Subcutaneous abdominal adipose tissue (tissue), 5 donors: Measurements from ENCODE around the gene ATP6V1A.

Experiments used
- H3K27ac ChIP-seq: one replicate; pipeline ENCODE4 v1.7.0; 2013; ENCODE audit warnings: low read depth, mild to moderate bottlenecking, inconsistent platforms, low read length, moderate library complexity
- H3K27me3 ChIP-seq, 5 donors: one replicate each; pipeline ENCODE4 v1.7.0; 2013; ENCODE audit warnings: low read length in 5 of 5, inconsistent platforms in 1 of 5; ENCODE audit not compliant: control insufficient read depth in 5 of 5, insufficient read depth in 4 of 5
- H3K36me3 ChIP-seq, 5 donors: one replicate each; pipeline ENCODE4 v1.7.0; 2013; ENCODE audit warnings: low read length in 5 of 5; ENCODE audit not compliant: control insufficient read depth in 5 of 5, insufficient read depth in 5 of 5
- H3K4me1 ChIP-seq, 5 donors: one replicate each; pipeline ENCODE4 v1.7.0; 2013; ENCODE audit warnings: low read length in 5 of 5, mild to moderate bottlenecking in 3 of 5, moderate library complexity in 1 of 5; ENCODE audit not compliant: control insufficient read depth in 5 of 5, insufficient read depth in 5 of 5
- H3K4me3 ChIP-seq, 5 donors: one replicate each; pipeline ENCODE4 v1.7.0; 2013; ENCODE audit warnings: low read length in 5 of 5, low read depth in 1 of 5
- H3K9ac ChIP-seq, 5 donors: one replicate each; pipeline ENCODE4 v1.7.0; 2013; ENCODE audit warnings: low read length in 5 of 5, mild to moderate bottlenecking in 4 of 5, moderate library complexity in 3 of 5
- H3K9me3 ChIP-seq, 5 donors: one replicate each; pipeline ENCODE4 v1.7.0; 2013; ENCODE audit warnings: low read length in 5 of 5; ENCODE audit not compliant: control insufficient read depth in 5 of 5
- donor health status: healthy.
- donor health status: healthy.
- donor health status: healthy.
- donor health status: healthy.
- donor health status: healthy.

The ATP6V1A gene

GRCh38 chr3:113805249-113805648 is 58.4 kb downstream of the ATP6V1A start:
- H3K9me3 ChIP-seq = no peaks in the 10 kb centered on the region
- no peak overlapping the region for H3K9ac ChIP-seq
- H3K27ac ChIP-seq = no peak overlapping the region
- no peaks in the 10 kb centered on the region for H3K27me3 ChIP-seq
- peaks cover 0 to 3% (median 0%) of the 10 kb centered on the region in 5 donors for H3K4me1 ChIP-seq
- H3K36me3 ChIP-seq = peaks cover 38 to 74% (median 52%) of the 10 kb centered on the region in 5 donors
- H3K4me3 ChIP-seq = no peak overlapping the region

- Histone ChIP-seq H3K27me3 (no peaks in the 10 kb centered on the region), H3K9ac (no peak overlapping the region), H3K4me3 (no peak overlapping the region), H3K27ac (no peak overlapping the region), H3K36me3 (peaks cover 10 to 24% (median 23%) of the 10 kb centered on the region in 5 donors), H3K4me1 (no peaks in the 10 kb centered on the region), H3K9me3 (no peaks in the 10 kb centered on the region)
Observed at GRCh38 chr3:113812854-113813253, 66.0 kb downstream of the ATP6V1A start.

GRCh38 chr3:113819866-113820265 is 73.0 kb downstream of the ATP6V1A start:
- H3K27ac ChIP-seq = no peak overlapping the region
- no peak overlapping the region for H3K4me3 ChIP-seq
- no peaks in the 10 kb centered on the region for H3K9me3 ChIP-seq
- H3K36me3 ChIP-seq = no peaks in the 10 kb centered on the region
- H3K27me3 ChIP-seq = no peaks in the 10 kb centered on the region
- no peak overlapping the region for H3K9ac ChIP-seq
- H3K4me1 ChIP-seq = no peaks in the 10 kb centered on the region

- no peak overlapping the region for H3K27ac ChIP-seq
- H3K4me1 ChIP-seq = no peaks in the 10 kb centered on the region
- no peaks in the 10 kb centered on the region for H3K27me3 ChIP-seq
- no peak overlapping the region for H3K9ac ChIP-seq
- H3K4me3 ChIP-seq = no peak overlapping the region
- no peaks in the 10 kb centered on the region for H3K36me3 ChIP-seq
- no peaks in the 10 kb centered on the region for H3K9me3 ChIP-seq
Observed at GRCh38 chr3:113825090-113825489, 78.3 kb downstream of the ATP6V1A start.

GRCh38 chr3:113828600-113828999 is 81.8 kb downstream of the ATP6V1A start:
- Histone ChIP-seq H3K9me3 (no peaks in the 10 kb centered on the region), H3K27me3 (no peaks in the 10 kb centered on the region), H3K4me1 (no peaks in the 10 kb centered on the region), H3K9ac (no peak overlapping the region), H3K27ac (no peak overlapping the region), H3K4me3 (no peak overlapping the region), H3K36me3 (no peaks in the 10 kb centered on the region)

- no peaks in the 10 kb centered on the region for H3K27me3 ChIP-seq
- no peak overlapping the region for H3K27ac ChIP-seq
- no peaks in the 10 kb centered on the region for H3K4me1 ChIP-seq
- H3K9me3 ChIP-seq = no peaks in the 10 kb centered on the region
- H3K9ac ChIP-seq = no peak overlapping the region
- H3K4me3 ChIP-seq = no peak overlapping the region
- H3K36me3 ChIP-seq = no peaks in the 10 kb centered on the region
Observed at GRCh38 chr3:113829576-113830354, 82.9 kb downstream of the ATP6V1A start.

GRCh38 chr3:113831103-113831355 is 84.2 kb downstream of the ATP6V1A start:
- Histone ChIP-seq H3K4me1 (no peaks in the 10 kb centered on the region), H3K27ac (no peak overlapping the region)

GRCh38 chr3:113832477-113833164 is 85.8 kb downstream of the ATP6V1A start:
- Histone ChIP-seq H3K9ac (no peak overlapping the region), H3K4me3 (no peak overlapping the region), H3K36me3 (no peaks in the 10 kb centered on the region), H3K9me3 (no peaks in the 10 kb centered on the region), H3K27ac (no peak overlapping the region), H3K27me3 (no peaks in the 10 kb centered on the region), H3K4me1 (no peaks in the 10 kb centered on the region)

More at GRCh38 chr3:113831103-113831355, 84.2 kb downstream of the ATP6V1A start:
- Histone ChIP-seq H3K27me3 (no peaks in the 10 kb centered on the region), H3K36me3 (no peaks in the 10 kb centered on the region), H3K9me3 (no peaks in the 10 kb centered on the region), H3K9ac (no peak overlapping the region), H3K4me3 (no peak overlapping the region)

GRCh38 chr3:113834983-113835382 is 88.1 kb downstream of the ATP6V1A start:
- H3K4me1 ChIP-seq = peaks cover 0 to 11% (median 6%) of the 10 kb centered on the region in 5 donors
- no peaks in the 10 kb centered on the region for H3K9me3 ChIP-seq
- no peak overlapping the region for H3K27ac ChIP-seq
- no peak overlapping the region for H3K9ac ChIP-seq
- H3K4me3 ChIP-seq = no peak overlapping the region
- H3K27me3 ChIP-seq = no peaks in the 10 kb centered on the region
- H3K36me3 ChIP-seq = no peaks in the 10 kb centered on the region

- Histone ChIP-seq H3K9me3 (no peaks in the 10 kb centered on the region), H3K9ac (peak within 1 kb of the TSS; percentile 51 to 77 (median 56)), H3K27me3 (no peaks in the 10 kb centered on the region), H3K36me3 (no peaks in the 10 kb centered on the region), H3K4me1 (peaks cover 0 to 11% (median 6%) of the 10 kb centered on the region in 5 donors), H3K27ac (peak within 1 kb of the TSS; percentile 37), H3K4me3 (peak within 1 kb of the TSS; percentile 69 to 92 (median 85))
Observed at GRCh38 chr3:113838631-113839209, 91.9 kb downstream of the ATP6V1A start, which contains the start of gene GRAMD1C. TSS of gene GRAMD1C (plus strand) at chr3:113838788. CDS start at chr3:113838910, 122 bp downstream.
